ENCODE measurements around the gene AMOT.

Gene AMOT

DNA sequence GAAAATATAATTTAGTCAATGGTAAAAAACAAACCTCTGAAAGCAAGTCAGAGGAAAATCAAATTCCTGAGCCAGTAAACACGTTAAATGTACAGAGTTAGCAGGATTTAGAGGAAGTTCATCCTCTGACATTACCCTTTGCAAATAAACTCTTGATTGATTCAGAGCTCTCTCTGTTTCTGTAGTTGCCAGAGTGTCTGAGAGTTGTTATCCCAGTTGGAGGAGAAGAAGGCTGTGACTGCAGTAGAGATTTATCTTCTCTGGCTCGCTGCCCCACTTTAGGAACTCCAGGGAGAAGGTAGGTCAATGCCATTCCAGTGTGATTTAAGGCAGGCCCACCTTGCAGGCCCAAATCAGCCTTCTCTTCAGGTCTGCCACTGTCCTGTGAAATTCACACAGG, 6.2 kb upstream of the AMOT start:
- Histone ChIP-seq H3K9me2 (replicated peaks; ENCODE audit: low read depth, low read length) (no peaks in the 10 kb centered on the region), H3K9ac (ENCODE audit: low read depth, low read length, poor library complexity, severe bottlenecking) (no peak overlapping the region), H4K20me1 (ENCODE audit: insufficient read depth, low read length, poor library complexity, severe bottlenecking) (no peaks in the 10 kb centered on the region), H3K4me1 (ENCODE audit: insufficient read depth, low read length, poor library complexity, severe bottlenecking) (peaks cover 3% of the 10 kb centered on the region), H3K4me3 (ENCODE audit: low read length, poor library complexity, severe bottlenecking) (no peak overlapping the region), H3K36me3 (ENCODE audit: insufficient read depth, low read length) (no peaks in the 10 kb centered on the region), H3F3A (ENCODE audit: low read depth) (no peaks in the 10 kb centered on the region), H3K79me2 (ENCODE audit: insufficient read depth, low read length) (no peaks in the 10 kb centered on the region), H3K27me3 (ENCODE audit: insufficient read depth, low read length, poor library complexity, severe bottlenecking) (no peaks in the 10 kb centered on the region), H3K4me2 (ENCODE audit: low read depth, low read length, poor library complexity, severe bottlenecking) (no peak overlapping the region), H2AFZ (ENCODE audit: low read length) (no peak overlapping the region), H3K9me3 (ENCODE audit: insufficient read depth, low read depth, low read length) (no peaks in the 10 kb centered on the region)
- TF ChIP-seq EZH2phosphoT487 (IDR thresholded peaks at IDR 0.05; ENCODE audit: borderline replicate concordance) (no peak), CTCF (conservative IDR thresholded peaks at IDR 0.05; ENCODE audit: low read length) (no peak)

- H3K4me1 ChIP-seq (ENCODE audit: insufficient read depth, low read length, poor library complexity, severe bottlenecking): peaks cover 5% of the 10 kb centered on the region
- H2AFZ ChIP-seq (ENCODE audit: low read length): no peak overlapping the region
- no peaks in the 10 kb centered on the region for H3F3A ChIP-seq (ENCODE audit: low read depth)
- no peaks in the 10 kb centered on the region for H3K9me3 ChIP-seq (ENCODE audit: insufficient read depth, low read depth, low read length)
- no peaks in the 10 kb centered on the region for H3K9me2 ChIP-seq (replicated peaks; ENCODE audit: low read depth, low read length)
- no peaks in the 10 kb centered on the region for H3K27me3 ChIP-seq (ENCODE audit: insufficient read depth, low read length, poor library complexity, severe bottlenecking)
- no peaks in the 10 kb centered on the region for H3K79me2 ChIP-seq (ENCODE audit: insufficient read depth, low read length)
- H4K20me1 ChIP-seq (ENCODE audit: insufficient read depth, low read length, poor library complexity, severe bottlenecking): no peaks in the 10 kb centered on the region
- H3K36me3 ChIP-seq (ENCODE audit: insufficient read depth, low read length): no peaks in the 10 kb centered on the region
- no peak overlapping the region for H3K9ac ChIP-seq (ENCODE audit: low read depth, low read length, poor library complexity, severe bottlenecking)
- H3K4me2 ChIP-seq (ENCODE audit: low read depth, low read length, poor library complexity, severe bottlenecking): no peak overlapping the region
- no peak overlapping the region for H3K4me3 ChIP-seq (ENCODE audit: low read length, poor library complexity, severe bottlenecking)
- TF ChIP-seq CTCF (conservative IDR thresholded peaks at IDR 0.05; ENCODE audit: low read length): no peak
- TF ChIP-seq EZH2phosphoT487 (IDR thresholded peaks at IDR 0.05; ENCODE audit: borderline replicate concordance): no peak
Measured at GRCh38 chrX:112846187-112846586, 5.6 kb upstream of the AMOT start.

DNA sequence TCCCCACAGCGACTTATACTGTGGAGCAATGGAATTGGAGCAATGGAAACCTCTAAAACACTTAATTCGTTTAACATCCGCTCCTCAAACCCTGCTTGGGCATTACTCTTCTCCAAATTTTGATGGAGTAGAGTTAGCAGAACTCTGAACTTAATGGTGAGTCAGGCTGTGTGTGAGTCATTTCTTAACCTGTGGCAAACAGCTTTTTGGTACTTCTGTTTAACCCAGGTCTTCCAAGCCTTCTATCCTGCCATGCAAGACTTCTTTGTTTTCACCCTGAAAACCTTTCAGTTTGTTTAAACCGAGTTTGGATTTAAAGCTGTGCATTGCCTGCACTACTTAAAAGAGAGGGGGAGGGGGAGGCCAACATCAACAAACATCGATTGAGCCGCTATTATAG, 3.6 kb upstream of the AMOT start:
- H3K79me2 ChIP-seq (ENCODE audit: insufficient read depth, low read length): peaks cover 12% of the 10 kb centered on the region
- no peaks in the 10 kb centered on the region for H3K36me3 ChIP-seq (ENCODE audit: insufficient read depth, low read length)
- H3K4me2 ChIP-seq (ENCODE audit: low read depth, low read length, poor library complexity, severe bottlenecking): no peak overlapping the region
- no peaks in the 10 kb centered on the region for H3K9me2 ChIP-seq (replicated peaks; ENCODE audit: low read depth, low read length)
- no peaks in the 10 kb centered on the region for H3K27me3 ChIP-seq (ENCODE audit: insufficient read depth, low read length, poor library complexity, severe bottlenecking)
- H4K20me1 ChIP-seq (ENCODE audit: insufficient read depth, low read length, poor library complexity, severe bottlenecking): no peaks in the 10 kb centered on the region
- H3K9ac ChIP-seq (ENCODE audit: low read depth, low read length, poor library complexity, severe bottlenecking): no peak overlapping the region
- peaks cover 14% of the 10 kb centered on the region for H3K4me1 ChIP-seq (ENCODE audit: insufficient read depth, low read length, poor library complexity, severe bottlenecking)
- H3K4me3 ChIP-seq (ENCODE audit: low read length, poor library complexity, severe bottlenecking): no peak overlapping the region
- no peak for TF ChIP-seq CTCF (conservative IDR thresholded peaks at IDR 0.05; ENCODE audit: low read length)
- no peak overlapping the region for H2AFZ ChIP-seq (ENCODE audit: low read length)
- no peaks in the 10 kb centered on the region for H3K9me3 ChIP-seq (ENCODE audit: insufficient read depth, low read depth, low read length)
- H3F3A ChIP-seq (ENCODE audit: low read depth): no peaks in the 10 kb centered on the region

Measured in Loucy (cell line).